A673 (cell line): Measurements from ENCODE around the gene IL12RB2. TPM values are rescaled to one million over a fixed set of nuclear protein-coding genes. Genes with fewer than 3 reads are reported as not detected.

Experiments
- BruUV-seq: library from RNA; stranded (reverse); fragments of 400-500 nt; replicated peaks from 2 replicates; lab custom pipeline; 2021; lab: Mats Ljungman, UMichigan
- CTCF ChIA-PET: fragments of 300-600 bp; sonication (Branson Sonifier 250); formaldehyde crosslinking; loops from one replicate; lab custom pipeline; 2022; ENCODE audit warnings: antibody characterized with exemption; lab: Charles Lee
- POLR2A ChIA-PET: fragments of 300-600 bp; sonication (Branson Sonifier 250); formaldehyde crosslinking; loops from one replicate; lab custom pipeline; 2022; ENCODE audit warnings: antibody characterized with exemption; ENCODE audit not compliant: low non-redundant PET; lab: Charles Lee
- DNase-seq: peaks from one replicate; pipeline ENCODE4 v3.0.0-alpha.2; 2015; ENCODE audit warnings: low spot score
- H3K27ac ChIP-seq: fragments of 200-600 bp; sonication (generic); 2 replicates; pipeline ENCODE4 v1.5.1; 2016; ENCODE audit warnings: mixed run types, low read depth, mild to moderate bottlenecking, mixed read lengths, antibody characterized with exemption, low read length; ENCODE audit not compliant: poor library complexity, severe bottlenecking
- H3K27me3 ChIP-seq: fragments of 200-600 bp; sonication (generic); replicated peaks from 2 replicates; pipeline ENCODE4 v1.6.1; 2017; ENCODE audit warnings: mixed run types, low read depth, mild to moderate bottlenecking, mixed read lengths, antibody characterized with exemption, low read length; ENCODE audit not compliant: insufficient read depth, poor library complexity
- H3K36me3 ChIP-seq: fragments of 200-600 bp; sonication (generic); 2 replicates; pipeline ENCODE4 v1.6.1; 2016; ENCODE audit warnings: mixed run types, mild to moderate bottlenecking, mixed read lengths, antibody characterized with exemption, low read length; ENCODE audit not compliant: insufficient read depth, poor library complexity, severe bottlenecking
- H3K4me1 ChIP-seq: fragments of 200-600 bp; sonication (generic); 2 replicates; pipeline ENCODE4 v1.6.1; 2017; ENCODE audit warnings: mixed run types, mild to moderate bottlenecking, mixed read lengths, antibody characterized with exemption, low read length; ENCODE audit not compliant: insufficient read depth, poor library complexity, severe bottlenecking
- H3K4me3 ChIP-seq: fragments of 200-600 bp; sonication (generic); 2 replicates; pipeline ENCODE4 v1.5.1; 2016; ENCODE audit warnings: low read depth, mixed run types, mild to moderate bottlenecking, mixed read lengths, low read length; ENCODE audit not compliant: poor library complexity, severe bottlenecking
- H3K9me3 ChIP-seq: fragments of 200-600 bp; sonication (generic); 2 replicates; pipeline ENCODE4 v1.6.1; 2016; ENCODE audit warnings: mixed run types, low read depth, mild to moderate bottlenecking, mixed read lengths, antibody characterized with exemption, low read length; ENCODE audit not compliant: poor library complexity, severe bottlenecking
- EZH2 ChIP-seq: fragments of 200-600 bp; sonication (generic); IDR thresholded peaks from 2 replicates; pipeline ENCODE4 v1.6.1; 2017; ENCODE audit warnings: borderline replicate concordance, low read depth, mild to moderate bottlenecking, mixed read lengths, antibody characterized with exemption, low read length; ENCODE audit not compliant: poor library complexity, severe bottlenecking
- intact Hi-C: fragments of 100-400 bp; cut with micrococcal nuclease; formaldehyde crosslinking; loops from one replicate; pipeline ENCODE4 v1.10.0; 2022; ENCODE audit not compliant: unreplicated experiment
- total RNA-seq: library from RNA; stranded (reverse); gene quantifications from 2 replicates; pipeline ENCODE4 v1.2.3, GENCODE V29; 2021
- TF ChIP-seq, protein P1 (sequence below): fragments of 300-800, 200-600 bp; sonication (generic); conservative IDR thresholded peaks from 2 replicates; pipeline ENCODE4 v1.5.1; 2017; ENCODE audit warnings: low read depth, mild to moderate bottlenecking, antibody characterized with exemption, low read length, moderate library complexity, mixed read lengths

Gene IL12RB2
- total RNA-seq, 1 experiment from 2014 or later: 0.39 TPM

DNA sequence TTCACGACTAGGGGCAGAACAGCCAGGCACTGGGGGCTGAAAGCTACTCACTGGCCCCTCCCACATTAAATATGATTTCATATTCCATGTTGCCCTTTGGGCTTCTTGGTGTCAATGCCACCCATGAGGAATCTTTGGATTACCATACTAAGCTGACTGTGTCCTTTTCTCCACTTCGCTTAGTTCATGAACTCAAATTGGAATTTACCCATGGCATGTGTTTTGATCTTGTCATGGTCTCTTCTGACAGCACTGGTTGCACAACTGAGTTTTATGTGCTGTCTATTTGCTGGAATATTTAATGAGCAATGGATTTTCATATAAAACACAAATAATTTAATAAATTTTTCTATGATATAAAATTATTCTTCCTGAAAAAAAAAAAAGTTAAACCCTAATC is 63.4 kb downstream of the IL12RB2 start:
- no peak for DNase-seq
- BruUV-seq: no TSS peak
- intact Hi-C loops: no loop called here
- Histone ChIP-seq H3K4me1 (peaks cover 4% of the 10 kb centered on the region), H3K27me3 (no peaks in the 10 kb centered on the region), H3K27ac (no peak overlapping the region), H3K9me3 (no peaks in the 10 kb centered on the region), H3K4me3 (no peak overlapping the region), H3K36me3 (no peaks in the 10 kb centered on the region)
- POLR2A ChIA-PET: no interaction called here
- CTCF ChIA-PET: no interaction called here
- TF ChIP-seq, protein P1, sequence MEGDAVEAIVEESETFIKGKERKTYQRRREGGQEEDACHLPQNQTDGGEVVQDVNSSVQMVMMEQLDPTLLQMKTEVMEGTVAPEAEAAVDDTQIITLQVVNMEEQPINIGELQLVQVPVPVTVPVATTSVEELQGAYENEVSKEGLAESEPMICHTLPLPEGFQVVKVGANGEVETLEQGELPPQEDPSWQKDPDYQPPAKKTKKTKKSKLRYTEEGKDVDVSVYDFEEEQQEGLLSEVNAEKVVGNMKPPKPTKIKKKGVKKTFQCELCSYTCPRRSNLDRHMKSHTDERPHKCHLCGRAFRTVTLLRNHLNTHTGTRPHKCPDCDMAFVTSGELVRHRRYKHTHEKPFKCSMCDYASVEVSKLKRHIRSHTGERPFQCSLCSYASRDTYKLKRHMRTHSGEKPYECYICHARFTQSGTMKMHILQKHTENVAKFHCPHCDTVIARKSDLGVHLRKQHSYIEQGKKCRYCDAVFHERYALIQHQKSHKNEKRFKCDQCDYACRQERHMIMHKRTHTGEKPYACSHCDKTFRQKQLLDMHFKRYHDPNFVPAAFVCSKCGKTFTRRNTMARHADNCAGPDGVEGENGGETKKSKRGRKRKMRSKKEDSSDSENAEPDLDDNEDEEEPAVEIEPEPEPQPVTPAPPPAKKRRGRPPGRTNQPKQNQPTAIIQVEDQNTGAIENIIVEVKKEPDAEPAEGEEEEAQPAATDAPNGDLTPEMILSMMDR: no peak
- TF ChIP-seq EZH2: no peak

- no peak overlapping the region for H3K27ac ChIP-seq
- CTCF ChIA-PET: no interaction called here
- H3K36me3 ChIP-seq: no peaks in the 10 kb centered on the region
- no peaks in the 10 kb centered on the region for H3K27me3 ChIP-seq
- H3K9me3 ChIP-seq: no peaks in the 10 kb centered on the region
- intact Hi-C loops: no loop called here
- H3K4me3 ChIP-seq: no peak overlapping the region
- peaks cover 4% of the 10 kb centered on the region for H3K4me1 ChIP-seq
- POLR2A ChIA-PET: no interaction called here
- no peak for TF ChIP-seq EZH2
- TF ChIP-seq, protein P1: no peak
- no peak for DNase-seq
- no TSS peak for BruUV-seq
Measured at GRCh38 chr1:67371681-67372080, 64.0 kb downstream of the IL12RB2 start.

GRCh38 chr1:67372136-67372535 is 64.5 kb downstream of the IL12RB2 start:
- DNase-seq: no peak
- H3K36me3 ChIP-seq: no peaks in the 10 kb centered on the region
- no peak overlapping the region for H3K4me3 ChIP-seq
- intact Hi-C loops: no loop called here
- ChIA-PET CTCF (no interaction called here), POLR2A (no interaction called here)
- H3K27ac ChIP-seq: no peak overlapping the region
- H3K4me1 ChIP-seq: peaks cover 4% of the 10 kb centered on the region
- TF ChIP-seq, protein P1: no peak
- no peaks in the 10 kb centered on the region for H3K27me3 ChIP-seq
- H3K9me3 ChIP-seq: no peaks in the 10 kb centered on the region
- BruUV-seq: no TSS peak
